HepG2 (cell line): ENCODE measurements around the gene CCDC88A. TPM values are rescaled to one million over a fixed set of nuclear protein-coding genes. Genes with fewer than 3 reads are reported as not detected.

ENCODE experiments used
- ARNT ChIP-seq: fragments of 450-650 bp; IDR thresholded peaks from 2 replicates; pipeline ENCODE4 v1.6.1; 2017
- BCL6 ChIP-seq: IDR thresholded peaks from 2 replicates; pipeline ENCODE4 v1.6.1; 2016; ENCODE audit warnings: missing genetic modification reagents, missing compliant biosample characterization
- BORCS8-MEF2B ChIP-seq: sonication (generic); formaldehyde crosslinking; IDR thresholded peaks from 2 replicates; pipeline ENCODE4 v1.8.0; 2022; ENCODE audit warnings: mild to moderate bottlenecking, missing genetic modification reagents
- CHD4 ChIP-seq: fragments of 200-600 bp; sonication (generic); IDR thresholded peaks from 2 replicates; pipeline ENCODE4 v1.7.0; 2017; ENCODE audit warnings: mild to moderate bottlenecking, low read length, borderline replicate concordance
- FOXM1 ChIP-seq: sonication (generic); formaldehyde crosslinking; IDR thresholded peaks from 2 replicates; pipeline ENCODE4 v1.5.0; 2020; ENCODE audit warnings: missing genetic modification reagents
- GRHL1 ChIP-seq: sonication (generic); formaldehyde crosslinking; conservative IDR thresholded peaks from 2 replicates; pipeline ENCODE4 v1.8.0; 2022; ENCODE audit warnings: missing genetic modification reagents
- HIVEP1 ChIP-seq: sonication (generic); formaldehyde crosslinking; IDR thresholded peaks from 2 replicates; pipeline ENCODE4 v1.4.0; 2020; ENCODE audit warnings: mild to moderate bottlenecking, missing genetic modification reagents
- MED8 ChIP-seq: sonication (generic); formaldehyde crosslinking; IDR thresholded peaks from 2 replicates; pipeline ENCODE4 v1.8.1; 2023; ENCODE audit warnings: mild to moderate bottlenecking, missing genetic modification reagents; ENCODE audit not compliant: insufficient replicate concordance
- NCOA1 ChIP-seq: sonication (generic); formaldehyde crosslinking; IDR thresholded peaks from 2 replicates; pipeline ENCODE4 v1.9.0; 2021; ENCODE audit warnings: missing genetic modification reagents
- NFYB ChIP-seq: sonication (generic); formaldehyde crosslinking; IDR thresholded peaks from 2 replicates; pipeline ENCODE4 v1.4.0; 2020; ENCODE audit warnings: missing genetic modification reagents
- RARG ChIP-seq: sonication (generic); formaldehyde crosslinking; IDR thresholded peaks from 2 replicates; pipeline ENCODE4 v1.4.0; 2020; ENCODE audit warnings: low read depth, mild to moderate bottlenecking, missing genetic modification reagents
- SRY ChIP-seq: sonication (generic); formaldehyde crosslinking; IDR thresholded peaks from 2 replicates; pipeline ENCODE4 v1.8.0; 2022; ENCODE audit warnings: mild to moderate bottlenecking, missing genetic modification reagents
- TBX2 ChIP-seq: sonication (generic); formaldehyde crosslinking; IDR thresholded peaks from 2 replicates; pipeline ENCODE4 v1.5.0; 2020; ENCODE audit warnings: missing genetic modification reagents, mild to moderate bottlenecking, borderline replicate concordance
- ZBTB43 ChIP-seq: sonication (generic); formaldehyde crosslinking; conservative IDR thresholded peaks from 2 replicates; pipeline ENCODE4 v1.4.0; 2020; ENCODE audit warnings: missing genetic modification reagents
- ZFYVE20 ChIP-seq: sonication (generic); formaldehyde crosslinking; IDR thresholded peaks from 2 replicates; pipeline ENCODE4 v1.8.0; 2023; ENCODE audit warnings: low read depth, mild to moderate bottlenecking, moderate library complexity, missing genetic modification reagents, borderline replicate concordance
- ZNF30 ChIP-seq: sonication (generic); formaldehyde crosslinking; IDR thresholded peaks from 2 replicates; pipeline ENCODE4 v1.5.0; 2020; ENCODE audit warnings: mild to moderate bottlenecking, missing genetic modification reagents
- ZNF350 ChIP-seq: sonication (generic); formaldehyde crosslinking; IDR thresholded peaks from 2 replicates; pipeline ENCODE4 v1.4.0; 2020; ENCODE audit warnings: mild to moderate bottlenecking, low read depth, missing genetic modification reagents, borderline replicate concordance
- ZNF431 ChIP-seq: sonication (generic); formaldehyde crosslinking; IDR thresholded peaks from 2 replicates; pipeline ENCODE4 v1.9.0; 2022; ENCODE audit warnings: missing genetic modification reagents, low read depth, mild to moderate bottlenecking, borderline replicate concordance
- ZNF772 ChIP-seq: sonication (generic); formaldehyde crosslinking; IDR thresholded peaks from 2 replicates; pipeline ENCODE4 v1.5.0; 2020; ENCODE audit warnings: mild to moderate bottlenecking, missing genetic modification reagents
- ZNF775 ChIP-seq: sonication (generic); formaldehyde crosslinking; IDR thresholded peaks from 2 replicates; pipeline ENCODE4 v1.4.0; 2020; ENCODE audit warnings: missing genetic modification reagents, mild to moderate bottlenecking, moderate library complexity, borderline replicate concordance
- polyA plus RNA-seq, 8 experiments: library from polyadenylated mRNA; depleted of rRNA in 3 of 8; stranded (reverse) in 7 of 8; unstranded in 1 of 8; fragments of >200 nt; fragmentation: Illumina TruSeq in 4 of 8; extraction: Trizol in 4 of 8; gene quantifications; 2 replicates each; pipeline versions ENCODE4 v1.2.1 to v1.2.3, GENCODE V29; 2011 to 2016; ENCODE audit warnings: low read depth in 4 of 8, missing spikeins in 1 of 8, mixed read lengths in 1 of 8; ENCODE audit not compliant: insufficient read depth in 1 of 8
- total RNA-seq, 5 experiments: library from RNA; depleted of rRNA; stranded (reverse); fragments of >200 nt; fragmentation: Illumina TruSeq; extraction: Trizol; gene quantifications; 2 replicates each; pipeline ENCODE4 v1.2.3, GENCODE V29; 2016; ENCODE audit warnings: low read depth in 1 of 5
- TF ChIP-seq, protein P1 (sequence below): sonication (generic); formaldehyde crosslinking; IDR thresholded peaks from 2 replicates; pipeline ENCODE4 v1.4.0; 2020; ENCODE audit warnings: missing genetic modification reagents, mild to moderate bottlenecking, borderline replicate concordance
- TF ChIP-seq, protein P2 (sequence below): sonication (generic); formaldehyde crosslinking; IDR thresholded peaks from 2 replicates; pipeline ENCODE4 v1.8.1; 2022; ENCODE audit warnings: mild to moderate bottlenecking, missing genetic modification reagents
- TF ChIP-seq, protein P3 (sequence below): fragments of 450-650 bp; IDR thresholded peaks from 2 replicates; pipeline ENCODE4 v1.6.1; 2016

Gene CCDC88A
- total and polyA plus RNA-seq, 2 of the 13 experiments (the other 11 are each of a cell fraction or from before 2014, with no cell fraction given) = 43.2 to 84.1 TPM

DNA sequence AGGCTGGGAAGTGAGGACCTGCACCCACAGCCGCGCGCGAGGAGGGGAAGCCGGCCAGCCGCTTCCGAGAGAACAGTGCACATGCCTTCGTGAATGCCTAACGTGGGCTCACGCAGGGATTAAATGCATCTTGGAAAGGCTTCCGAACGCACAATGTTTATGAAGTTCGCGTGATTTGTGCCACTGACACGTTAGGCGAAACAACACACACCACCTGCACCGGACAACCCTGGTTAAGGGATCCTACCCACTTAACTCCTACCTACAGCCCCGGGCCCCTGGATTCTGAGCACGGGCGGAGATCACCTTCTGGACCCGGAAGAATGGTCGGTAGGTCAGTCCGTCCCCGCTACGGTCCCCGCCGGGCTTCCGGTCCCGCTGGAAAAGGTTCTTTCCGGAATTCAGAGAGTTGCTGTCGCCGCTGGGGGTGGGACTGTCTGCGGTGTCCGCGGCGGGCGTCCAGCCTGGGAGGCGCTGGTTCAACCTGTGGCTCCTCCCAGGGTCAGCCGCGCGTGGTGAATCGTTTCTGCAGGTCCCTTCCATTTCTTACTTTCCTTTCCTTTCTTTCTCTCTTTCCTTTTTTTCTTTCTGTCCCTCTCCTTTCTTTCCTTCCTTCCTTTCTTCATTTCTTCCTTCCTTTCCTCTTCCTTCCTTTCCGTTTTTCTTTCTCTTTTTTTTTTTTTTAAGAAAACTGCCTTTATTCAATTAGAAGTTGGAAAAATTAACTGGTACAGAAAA lies 150.6 kb downstream of the CCDC88A start, which contains the start of gene MTIF2 (continued):
- TF ChIP-seq, protein P1, sequence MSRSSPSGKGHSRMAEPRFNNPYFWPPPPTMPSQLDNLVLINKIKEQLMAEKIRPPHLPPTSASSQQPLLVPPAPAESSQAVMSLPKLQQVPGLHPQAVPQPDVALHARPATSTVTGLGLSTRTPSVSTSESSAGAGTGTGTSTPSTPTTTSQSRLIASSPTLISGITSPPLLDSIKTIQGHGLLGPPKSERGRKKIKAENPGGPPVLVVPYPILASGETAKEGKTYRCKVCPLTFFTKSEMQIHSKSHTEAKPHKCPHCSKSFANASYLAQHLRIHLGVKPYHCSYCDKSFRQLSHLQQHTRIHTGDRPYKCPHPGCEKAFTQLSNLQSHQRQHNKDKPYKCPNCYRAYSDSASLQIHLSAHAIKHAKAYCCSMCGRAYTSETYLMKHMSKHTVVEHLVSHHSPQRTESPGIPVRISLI (CRISPR knock-in tag) = peak; percentile 75; the same call in 1 of the 2 replicates
- TF ChIP-seq, protein P2, sequence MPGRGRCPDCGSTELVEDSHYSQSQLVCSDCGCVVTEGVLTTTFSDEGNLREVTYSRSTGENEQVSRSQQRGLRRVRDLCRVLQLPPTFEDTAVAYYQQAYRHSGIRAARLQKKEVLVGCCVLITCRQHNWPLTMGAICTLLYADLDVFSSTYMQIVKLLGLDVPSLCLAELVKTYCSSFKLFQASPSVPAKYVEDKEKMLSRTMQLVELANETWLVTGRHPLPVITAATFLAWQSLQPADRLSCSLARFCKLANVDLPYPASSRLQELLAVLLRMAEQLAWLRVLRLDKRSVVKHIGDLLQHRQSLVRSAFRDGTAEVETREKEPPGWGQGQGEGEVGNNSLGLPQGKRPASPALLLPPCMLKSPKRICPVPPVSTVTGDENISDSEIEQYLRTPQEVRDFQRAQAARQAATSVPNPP (CRISPR knock-in tag) = peak; percentile 97
- peak; percentile 37; the same call in 1 of the 2 replicates for TF ChIP-seq NFYB (CRISPR knock-in tag)
- TF ChIP-seq ZNF30 (CRISPR knock-in tag) = peak; percentile 85; the same call in 1 of the 2 replicates
- TF ChIP-seq BORCS8-MEF2B (CRISPR knock-in tag) = peak; percentile 96
- peak; percentile 94 for TF ChIP-seq HIVEP1
- TF ChIP-seq ARNT = no peak
- peak; percentile 40; the same call in 1 of the 2 replicates for TF ChIP-seq RARG (CRISPR knock-in tag)
- peak; percentile 94 for TF ChIP-seq ZNF431 (CRISPR knock-in tag)
- peak; percentile 98 for TF ChIP-seq ZNF772 (CRISPR knock-in tag)
- no peak for TF ChIP-seq FOXM1
- TF ChIP-seq NCOA1 (CRISPR knock-in tag) = peak; percentile 82
- peak; percentile 48; the same call in 1 of the 2 replicates for TF ChIP-seq ZBTB43
- TF ChIP-seq ZNF775 (CRISPR knock-in tag) = peak; percentile 93
- peak; percentile 82 for TF ChIP-seq BCL6 (CRISPR knock-in tag)
- TF ChIP-seq, protein P3, sequence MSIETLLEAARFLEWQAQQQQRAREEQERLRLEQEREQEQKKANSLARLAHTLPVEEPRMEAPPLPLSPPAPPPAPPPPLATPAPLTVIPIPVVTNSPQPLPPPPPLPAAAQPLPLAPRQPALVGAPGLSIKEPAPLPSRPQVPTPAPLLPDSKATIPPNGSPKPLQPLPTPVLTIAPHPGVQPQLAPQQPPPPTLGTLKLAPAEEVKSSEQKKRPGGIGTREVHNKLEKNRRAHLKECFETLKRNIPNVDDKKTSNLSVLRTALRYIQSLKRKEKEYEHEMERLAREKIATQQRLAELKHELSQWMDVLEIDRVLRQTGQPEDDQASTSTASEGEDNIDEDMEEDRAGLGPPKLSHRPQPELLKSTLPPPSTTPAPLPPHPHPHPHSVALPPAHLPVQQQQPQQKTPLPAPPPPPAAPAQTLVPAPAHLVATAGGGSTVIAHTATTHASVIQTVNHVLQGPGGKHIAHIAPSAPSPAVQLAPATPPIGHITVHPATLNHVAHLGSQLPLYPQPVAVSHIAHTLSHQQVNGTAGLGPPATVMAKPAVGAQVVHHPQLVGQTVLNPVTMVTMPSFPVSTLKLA = peak; percentile 56
- TF ChIP-seq TBX2 = peak; percentile 89
- no peak for TF ChIP-seq CHD4
- TF ChIP-seq ZFYVE20 (CRISPR knock-in tag) = no peak
- no peak for TF ChIP-seq GRHL1 (CRISPR knock-in tag)
- peak; percentile 78 for TF ChIP-seq MED8
- TF ChIP-seq SRY (CRISPR knock-in tag) = peak; percentile 98
- TF ChIP-seq ZNF350 (CRISPR knock-in tag) = peak; percentile 100
